Gastroesophageal sphincter (tissue), 4 donors: ENCODE results near the gene ZNF239. TPM values are rescaled to one million over a fixed set of nuclear protein-coding genes. Genes with fewer than 3 reads are reported as not detected.

Source experiments
- ATAC-seq: fragments of 150-250 bp; one replicate; pipeline ENCODE4 v1.9.1; 2016; ENCODE audit warnings: mild to moderate bottlenecking, moderate library complexity
- H3K27ac ChIP-seq, 4 donors: fragments of 200-600 bp; sonication (generic) in 3 of 4; 1 replicate in 3 of 4; 2 replicates in 1 of 4; pipeline ENCODE4 v1.5.1; 2016 to 2019
- H3K27me3 ChIP-seq: fragments of 200-600 bp; sonication (generic); one replicate; pipeline ENCODE4 v1.5.1; 2019
- H3K36me3 ChIP-seq, 2 donors: fragments of 200-600 bp; sonication (generic); one replicate each; pipeline ENCODE4 v1.5.1; 2019; ENCODE audit warnings: control low read depth in 1 of 2
- H3K4me1 ChIP-seq, 3 donors: fragments of 200-600 bp; sonication (generic); 1 replicate in 2 of 3; 2 replicates in 1 of 3; pipeline ENCODE4 v1.5.1; 2016 to 2019; ENCODE audit warnings: control low read depth in 2 of 3
- H3K4me3 ChIP-seq, 2 donors: fragments of 200-600 bp; sonication (generic); one replicate each; pipeline ENCODE4 v1.5.1; 2019; ENCODE audit warnings: mild to moderate bottlenecking in 1 of 2, moderate library complexity in 1 of 2
- H3K9me3 ChIP-seq, 3 donors: fragments of 200-600 bp; sonication (generic); one replicate each; pipeline ENCODE4 v1.5.1; 2017 to 2019; ENCODE audit warnings: control low read depth in 2 of 3
- CTCF ChIP-seq, 4 experiments: fragments of 200-600 bp in 2 of 4; fragments of 450-650 bp in 2 of 4; sonication (generic) in 1 of 4; IDR thresholded peaks; one replicate each; pipeline ENCODE4 v1.5.1; 2017 to 2019; ENCODE audit warnings: antibody characterized with exemption in 4 of 4, mild to moderate bottlenecking in 2 of 4, moderate library complexity in 2 of 4
- EP300 ChIP-seq: sonication (generic); formaldehyde crosslinking; IDR thresholded peaks from one replicate; pipeline ENCODE4 v1.6.1; 2017; ENCODE audit warnings: antibody characterized with exemption, mild to moderate bottlenecking
- POLR2A ChIP-seq, 2 donors: fragments of 450-650 bp; IDR thresholded peaks; one replicate each; pipeline ENCODE4 v1.6.1; 2017; ENCODE audit warnings: antibody characterized with exemption in 2 of 2, mild to moderate bottlenecking in 2 of 2, moderate library complexity in 1 of 2
- POLR2AphosphoS5 ChIP-seq: sonication (generic); formaldehyde crosslinking; IDR thresholded peaks from one replicate; pipeline ENCODE4 v1.6.1; 2017; ENCODE audit warnings: antibody characterized with exemption
- WGBS, 2 donors: methylation state at CpG; one replicate each; pipeline ENCODE4 v1.1.5; 2018; ENCODE audit warnings: low coverage in 1 of 2; 5-methylcytosine and 5-hydroxymethylcytosine counted together
- total RNA-seq, 4 donors: library from RNA; depleted of rRNA; stranded (reverse); fragments of >200 nt; gene quantifications; one replicate each; pipeline ENCODE4 v1.1.0, GENCODE V29; 2016

Gene ZNF239
- total RNA-seq, 4 donors from 2014 or later = 3.6 to 14.1 (median 6.2) TPM

DNA sequence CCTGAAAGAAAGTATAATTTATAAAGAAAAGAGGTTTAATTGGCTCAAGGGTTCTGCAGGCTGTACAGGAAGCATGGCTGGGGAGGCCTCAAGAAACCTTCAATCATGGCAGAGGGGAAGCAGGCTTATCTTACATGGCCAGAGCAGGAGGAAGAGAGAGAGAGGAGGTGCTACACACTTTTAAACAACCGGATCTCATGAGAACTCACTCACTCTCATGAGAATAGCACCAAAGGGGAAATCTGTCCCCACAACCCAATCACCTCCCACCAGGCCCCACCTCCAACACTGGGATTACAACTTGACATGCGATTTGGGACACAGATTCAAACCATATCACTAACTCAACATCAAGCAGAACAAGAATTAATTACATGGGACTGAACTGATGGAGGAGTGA lies 24.9 kb upstream of the ZNF239 start:
- Histone ChIP-seq H3K9me3 (no peaks in the 10 kb centered on the region), H3K4me3 (no peak overlapping the region), H3K27ac (no peak overlapping the region), H3K36me3 (no peaks in the 10 kb centered on the region), H3K27me3 (no peaks in the 10 kb centered on the region), H3K4me1 (no peaks in the 10 kb centered on the region)
- 71% methylated on average over 1 of the region's 2 CpGs; no CpG with 5 or more reads in 1 of the 2 donors for WGBS, 2 donors
- no peak for ATAC-seq
- TF ChIP-seq POLR2A (IDR thresholded peaks at IDR 0.05) (no peak), POLR2AphosphoS5 (no peak)

GRCh38 chr10:43598446-43598845 lies 24.0 kb upstream of the ZNF239 start:
- no peaks in the 10 kb centered on the region for H3K27me3 ChIP-seq
- TF ChIP-seq POLR2A (IDR thresholded peaks at IDR 0.05) (no peak), POLR2AphosphoS5 (no peak), EP300 (no peak), CTCF (IDR thresholded peaks at IDR 0.05) (no peak)
- no peaks in the 10 kb centered on the region for H3K4me1 ChIP-seq
- no peaks in the 10 kb centered on the region for H3K36me3 ChIP-seq
- 46% methylated on average over 2 of the region's 2 CpGs; no CpG with 5 or more reads in 1 of the 2 donors for WGBS, 2 donors
- ATAC-seq = no peak
- H3K9me3 ChIP-seq = no peaks in the 10 kb centered on the region
- no peak overlapping the region for H3K4me3 ChIP-seq
- no peak overlapping the region for H3K27ac ChIP-seq

DNA sequence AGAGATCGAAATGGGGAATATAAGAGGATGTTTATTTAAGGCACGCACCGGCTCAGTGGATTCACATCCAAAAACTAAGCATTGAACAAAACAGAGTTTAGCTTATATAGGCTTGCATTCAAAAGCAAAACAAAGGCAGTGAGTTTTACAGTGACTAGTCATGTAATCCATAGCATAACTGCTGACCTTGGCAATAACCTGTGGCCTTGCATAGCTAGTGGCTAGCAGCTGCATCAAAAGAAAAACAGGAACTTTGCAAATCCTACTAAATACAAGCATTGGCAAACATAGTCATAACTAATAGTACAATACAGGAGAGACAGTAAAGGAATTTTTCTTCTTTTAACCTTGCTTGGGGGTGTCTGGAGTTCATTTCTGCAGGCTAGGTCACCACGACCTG lies 22.1 kb upstream of the ZNF239 start:
- no peaks in the 10 kb centered on the region for H3K27me3 ChIP-seq
- TF ChIP-seq EP300 (no peak), CTCF (IDR thresholded peaks at IDR 0.05) (no peak), POLR2A (IDR thresholded peaks at IDR 0.05) (no peak), POLR2AphosphoS5 (no peak)
- no peak overlapping the region for H3K27ac ChIP-seq
- no peak overlapping the region for H3K4me3 ChIP-seq
- WGBS, 2 donors = 76% methylated on average over 2 of the region's 4 CpGs; no CpG with 5 or more reads in 1 of the 2 donors
- no peak for ATAC-seq
- H3K36me3 ChIP-seq = no peaks in the 10 kb centered on the region
- no peaks in the 10 kb centered on the region for H3K4me1 ChIP-seq
- peaks cover 0 to 5% (median 0%) of the 10 kb centered on the region in 3 donors for H3K9me3 ChIP-seq

DNA sequence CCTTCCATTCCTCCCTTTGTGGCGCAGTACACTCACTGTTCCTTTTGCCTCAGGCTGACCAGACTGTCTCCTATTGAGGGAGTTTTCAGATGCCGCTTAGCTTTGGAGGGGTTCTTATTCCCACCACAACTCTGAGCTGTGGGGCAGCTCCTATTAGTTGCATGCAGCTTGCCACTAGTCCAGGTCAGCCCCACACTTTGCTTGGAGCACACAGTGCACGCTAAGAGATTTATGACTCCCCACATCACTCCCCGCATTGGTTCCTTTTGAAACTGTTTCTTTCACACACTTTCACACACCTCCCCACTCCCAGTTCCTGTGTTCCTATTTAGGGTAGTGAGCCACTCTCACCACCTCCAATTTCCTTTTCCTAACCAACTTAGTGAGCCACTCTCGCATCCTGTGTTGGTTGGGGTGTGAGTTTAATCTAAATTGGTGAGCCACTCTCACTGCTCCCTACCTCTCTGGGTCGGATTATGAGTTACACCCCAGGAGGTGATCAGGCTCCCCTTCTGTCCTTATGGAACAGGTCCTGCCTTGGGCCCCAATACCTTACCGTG lies 21.4 kb upstream of the ZNF239 start:
- Histone ChIP-seq H3K27me3 (no peaks in the 10 kb centered on the region), H3K27ac (no peak overlapping the region), H3K4me1 (no peaks in the 10 kb centered on the region), H3K36me3 (no peaks in the 10 kb centered on the region), H3K9me3 (peaks cover 0 to 10% (median 0%) of the 10 kb centered on the region in 3 donors), H3K4me3 (no peak overlapping the region)
- ATAC-seq = no peak
- TF ChIP-seq CTCF (IDR thresholded peaks at IDR 0.05) (no peak), POLR2AphosphoS5 (no peak)
- 57 to 67% methylated on average over 3 to 7 of the region's 7 CpGs for WGBS, 2 donors

DNA sequence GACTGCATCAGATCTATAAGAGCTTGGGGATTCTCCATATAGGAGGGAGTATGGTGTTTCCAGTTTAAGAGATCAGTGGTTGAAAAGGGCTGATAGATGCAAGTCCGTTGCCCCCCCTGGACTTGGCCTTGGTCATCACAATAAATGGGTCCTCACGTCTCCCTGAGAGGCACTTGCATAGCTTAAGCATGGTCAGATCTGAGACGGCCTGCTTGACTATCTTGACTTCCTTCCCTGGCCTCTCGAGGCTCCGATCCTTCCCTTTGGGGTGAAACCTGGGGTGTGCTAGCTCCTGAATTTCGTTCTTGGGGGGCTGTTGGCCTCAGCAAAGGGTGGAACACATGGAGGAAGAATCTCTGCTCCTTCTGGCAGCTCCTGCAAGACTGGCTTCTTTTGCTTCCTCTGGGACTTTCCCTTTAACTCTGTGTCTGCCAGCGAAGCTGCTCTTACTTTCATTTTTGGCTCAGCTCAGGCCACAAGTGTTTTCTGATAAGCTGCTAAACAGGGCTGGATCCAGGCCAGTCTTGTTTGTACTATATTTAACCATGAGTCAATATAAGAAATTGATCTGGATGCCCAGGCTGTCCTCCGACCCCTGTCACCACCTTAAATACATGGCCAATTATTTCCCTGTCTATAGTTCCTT lies 20.7 kb upstream of the ZNF239 start:
- WGBS, 2 donors = 28 to 57% methylated on average over 3 to 8 of the region's 8 CpGs
- no peaks in the 10 kb centered on the region for H3K4me1 ChIP-seq
- no peak for ATAC-seq
- H3K9me3 ChIP-seq = peaks cover 0 to 10% (median 0%) of the 10 kb centered on the region in 3 donors
- H3K36me3 ChIP-seq = no peaks in the 10 kb centered on the region
- H3K27me3 ChIP-seq = no peaks in the 10 kb centered on the region
- TF ChIP-seq POLR2A (IDR thresholded peaks at IDR 0.05) = no peak
- TF ChIP-seq CTCF (IDR thresholded peaks at IDR 0.05) = no peak
- no peak for TF ChIP-seq POLR2AphosphoS5
- TF ChIP-seq EP300 = no peak
- H3K27ac ChIP-seq = no peak overlapping the region
- peak overlapping the region in 1 of 2 donors; percentile 26 for H3K4me3 ChIP-seq
